Activated CD8-positive, alpha-beta memory T cell treated with anti-CD3 and anti-CD28 coated beads for 24 hours (primary cell): ENCODE measurements around the gene TTLL5.

ENCODE experiments used
- DNase-seq: peaks from one replicate; pipeline ENCODE4 v3.0.0-alpha.2; 2020

Gene TTLL5

GRCh38 chr14:75876530-75876929 is 215.5 kb downstream of the TTLL5 start:
- DNase-seq: no peak

- no peak for DNase-seq
Observed at GRCh38 chr14:75877292-75877691, 216.2 kb downstream of the TTLL5 start.

DNA sequence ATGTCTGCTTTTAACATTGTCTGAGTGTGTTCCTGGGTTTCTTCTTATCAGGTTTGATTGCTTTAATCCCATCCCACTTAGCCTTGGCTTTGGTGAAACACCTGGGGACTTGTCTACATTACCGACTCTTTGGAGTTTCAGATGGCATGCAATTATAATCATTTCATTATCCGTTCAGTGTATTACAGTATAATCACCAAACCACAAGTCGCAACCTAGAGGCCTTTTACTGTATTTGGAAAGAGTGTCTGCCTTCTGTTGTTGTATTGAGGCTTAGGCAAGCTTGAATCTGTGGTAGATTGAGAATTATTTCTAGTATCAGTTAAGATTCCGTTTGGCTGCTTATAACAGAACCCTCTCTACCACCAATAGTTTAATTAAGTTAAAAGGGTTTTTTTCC is 216.8 kb downstream of the TTLL5 start:
- no peak for DNase-seq

DNA sequence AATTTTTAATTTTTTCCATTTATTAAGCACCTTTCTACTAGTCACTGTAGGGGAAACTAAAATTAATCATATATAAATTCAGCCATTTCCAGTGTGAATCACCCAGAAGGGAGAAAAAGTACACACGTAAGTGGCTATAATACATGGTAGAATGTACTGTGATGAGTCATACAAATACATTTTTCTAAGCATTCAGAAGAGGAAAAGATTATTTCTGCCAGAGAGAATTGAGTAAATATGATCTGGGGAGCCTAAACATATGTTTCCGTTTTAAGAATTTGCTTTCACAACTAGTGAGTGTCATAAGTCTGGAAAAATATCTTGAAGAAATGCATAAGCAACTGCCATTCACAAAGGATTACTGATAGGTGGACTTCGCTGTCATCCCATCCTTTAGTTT is 218.0 kb downstream of the TTLL5 start:
- no peak for DNase-seq

GRCh38 chr14:75880512-75880911 is 219.5 kb downstream of the TTLL5 start:
- no peak for DNase-seq

- DNase-seq: no peak
Observed at GRCh38 chr14:75881994-75882393, 220.9 kb downstream of the TTLL5 start.

- no peak for DNase-seq
Observed at GRCh38 chr14:75884198-75884611, 223.2 kb downstream of the TTLL5 start.

- DNase-seq: no peak
Observed at GRCh38 chr14:75885829-75886228, 224.8 kb downstream of the TTLL5 start.

- DNase-seq: no peak
Observed at GRCh38 chr14:75886636-75887348, 225.7 kb downstream of the TTLL5 start.

GRCh38 chr14:75888945-75889344 is 227.9 kb downstream of the TTLL5 start:
- DNase-seq: no peak

GRCh38 chr14:75896341-75896740 is 235.3 kb downstream of the TTLL5 start:
- DNase-seq: no peak

DNA sequence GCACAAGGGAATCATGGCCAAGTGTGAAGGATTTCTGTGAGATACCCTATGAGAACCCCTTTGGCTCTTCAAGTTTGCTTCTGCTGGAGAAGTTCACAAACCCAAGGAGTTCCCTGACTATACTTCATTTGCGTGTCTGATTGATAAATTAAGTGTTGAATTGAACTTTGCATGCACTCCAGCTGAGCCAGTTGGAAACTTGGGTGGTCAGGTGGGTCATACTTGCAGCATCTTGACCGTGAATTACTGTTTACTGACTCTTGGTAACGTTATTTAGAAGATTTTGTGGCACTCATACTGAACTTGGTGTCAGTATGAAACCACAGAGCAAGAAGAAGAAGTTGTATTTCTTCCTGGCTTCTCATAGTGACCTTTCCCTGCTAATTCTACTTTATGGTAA is 243.3 kb downstream of the TTLL5 start:
- no peak for DNase-seq

- DNase-seq: no peak
Observed at GRCh38 chr14:75905147-75905904, 244.3 kb downstream of the TTLL5 start.

GRCh38 chr14:75906228-75906627 is 245.2 kb downstream of the TTLL5 start:
- DNase-seq: no peak

DNA sequence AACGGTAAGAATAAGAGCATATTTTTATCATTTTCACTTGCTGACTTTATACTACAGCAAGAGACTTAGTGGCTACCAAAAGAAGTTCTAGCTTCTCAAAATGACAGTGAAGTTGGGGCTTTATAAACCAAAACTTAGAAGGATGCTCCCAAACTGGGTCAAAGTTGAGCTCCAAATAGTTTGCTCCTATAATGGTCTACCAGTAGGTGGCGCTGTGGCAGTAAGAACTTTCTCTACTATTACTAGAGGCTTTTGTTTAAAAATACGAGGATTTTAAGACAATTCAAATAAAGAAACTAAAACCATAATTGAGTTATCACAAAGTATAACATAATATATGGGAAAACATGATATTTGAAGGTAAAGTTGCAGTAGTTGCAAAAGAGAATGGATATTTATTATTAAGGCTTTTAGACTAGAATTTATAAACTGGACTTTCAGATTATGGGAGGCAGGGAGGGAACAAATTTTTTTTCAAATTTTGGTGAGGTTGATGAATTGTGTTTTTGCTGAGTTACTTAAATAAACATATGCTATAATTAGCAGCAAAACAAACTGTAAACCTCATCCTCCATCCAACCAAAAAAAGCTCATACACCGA is 245.7 kb downstream of the TTLL5 start:
- DNase-seq: peak; percentile 79

DNA sequence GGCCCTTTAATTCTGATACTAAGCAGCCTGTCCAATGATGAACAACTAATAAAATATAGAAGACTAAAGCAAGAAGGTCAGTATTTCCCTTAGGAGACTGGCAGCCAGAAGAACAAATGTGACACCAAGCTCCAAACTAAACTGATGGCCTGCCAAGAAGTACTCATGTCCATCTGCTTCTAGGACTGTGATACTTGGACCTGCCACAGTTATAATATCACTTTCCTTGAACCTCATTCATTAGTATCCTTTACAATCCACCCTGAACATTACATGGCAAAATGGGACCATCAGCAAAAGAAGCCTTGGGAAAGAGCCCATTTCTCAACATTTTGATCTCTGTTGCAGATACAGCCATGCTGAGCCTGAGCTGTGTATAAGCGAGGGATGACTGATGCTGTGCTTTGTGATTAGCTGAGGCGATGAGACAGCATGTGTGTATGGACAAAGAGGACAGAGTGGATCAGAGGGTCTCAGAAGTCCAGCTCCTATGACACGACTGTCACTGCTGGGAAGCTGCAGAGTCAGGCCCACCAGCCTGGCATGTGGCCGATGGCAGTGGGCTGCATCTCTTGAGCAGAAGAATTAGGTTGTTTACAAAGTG is 246.8 kb downstream of the TTLL5 start:
- DNase-seq: no peak

DNA sequence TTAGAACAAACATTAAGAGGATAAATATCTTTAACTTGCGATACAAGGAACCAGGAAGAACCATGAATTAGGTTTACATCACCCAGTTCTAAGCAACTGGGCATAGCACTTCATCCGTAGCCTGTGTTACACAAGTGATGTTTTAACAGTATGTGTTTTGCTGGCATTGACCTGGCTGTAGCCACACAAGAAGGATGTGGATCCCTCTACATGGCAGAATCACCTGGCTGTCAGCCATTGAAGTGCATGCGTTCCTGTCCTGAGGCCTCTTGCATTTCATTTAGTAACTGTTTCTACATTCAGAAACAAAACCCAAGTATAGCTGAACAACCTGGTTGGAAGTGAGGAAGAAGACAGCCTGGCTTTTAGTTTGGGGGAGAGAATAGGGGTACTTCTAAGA is 248.6 kb downstream of the TTLL5 start:
- DNase-seq: no peak

DNA sequence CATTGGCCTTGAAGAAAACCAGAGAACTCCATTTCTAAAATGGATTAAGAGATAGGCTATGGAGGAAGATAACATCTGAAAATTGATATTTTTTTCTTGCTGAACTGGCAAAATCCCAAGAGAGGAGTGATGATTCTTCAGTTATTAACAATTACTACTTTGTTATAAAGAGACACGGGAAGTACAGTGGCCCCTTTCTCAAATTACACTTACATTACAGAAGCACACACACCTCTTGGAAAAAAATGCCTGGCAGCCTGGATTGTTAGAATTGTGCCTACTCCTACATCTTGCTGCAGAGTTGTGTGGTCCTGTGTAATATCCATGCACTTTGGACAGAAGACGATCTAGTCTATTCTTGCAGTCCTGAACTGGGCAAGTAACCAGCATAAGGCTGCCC is 249.0 kb downstream of the TTLL5 start:
- no peak for DNase-seq

DNA sequence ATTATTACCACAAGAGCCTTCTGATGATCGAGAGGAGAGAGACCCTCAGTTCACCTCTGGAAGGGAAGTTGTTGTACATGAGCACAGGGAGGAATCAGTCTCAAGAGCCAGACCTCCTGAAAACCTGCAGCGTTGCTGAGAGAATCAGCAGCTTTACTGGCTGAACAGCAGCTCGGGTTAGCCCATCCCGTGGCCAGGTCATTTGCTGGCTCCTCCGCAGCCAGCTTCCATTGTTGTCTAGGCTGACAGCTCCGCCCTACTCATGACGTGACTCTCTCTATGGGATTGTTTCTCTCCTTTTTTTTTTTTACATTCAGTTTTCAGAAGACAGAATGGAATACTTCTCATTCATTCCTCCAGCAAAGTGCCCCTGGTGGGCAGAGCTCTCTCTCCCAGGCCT is 250.8 kb downstream of the TTLL5 start:
- no peak for DNase-seq

GRCh38 chr14:75913183-75913582 is 252.1 kb downstream of the TTLL5 start:
- no peak for DNase-seq

GRCh38 chr14:75915045-75915444 is 254.0 kb downstream of the TTLL5 start:
- no peak for DNase-seq

- DNase-seq: no peak
Observed at GRCh38 chr14:75917322-75917945, 256.4 kb downstream of the TTLL5 start.

GRCh38 chr14:75917946-75918335 is 256.9 kb downstream of the TTLL5 start:
- DNase-seq: no peak
